Cortex of kidney (tissue), 1 donor: ENCODE data around the gene FAM163B.

ENCODE experiments used
- DNase-seq: peaks from one replicate; lab custom pipeline; 2025; lab: John Stamatoyannopoulos, UW

FAM163B gene

DNA sequence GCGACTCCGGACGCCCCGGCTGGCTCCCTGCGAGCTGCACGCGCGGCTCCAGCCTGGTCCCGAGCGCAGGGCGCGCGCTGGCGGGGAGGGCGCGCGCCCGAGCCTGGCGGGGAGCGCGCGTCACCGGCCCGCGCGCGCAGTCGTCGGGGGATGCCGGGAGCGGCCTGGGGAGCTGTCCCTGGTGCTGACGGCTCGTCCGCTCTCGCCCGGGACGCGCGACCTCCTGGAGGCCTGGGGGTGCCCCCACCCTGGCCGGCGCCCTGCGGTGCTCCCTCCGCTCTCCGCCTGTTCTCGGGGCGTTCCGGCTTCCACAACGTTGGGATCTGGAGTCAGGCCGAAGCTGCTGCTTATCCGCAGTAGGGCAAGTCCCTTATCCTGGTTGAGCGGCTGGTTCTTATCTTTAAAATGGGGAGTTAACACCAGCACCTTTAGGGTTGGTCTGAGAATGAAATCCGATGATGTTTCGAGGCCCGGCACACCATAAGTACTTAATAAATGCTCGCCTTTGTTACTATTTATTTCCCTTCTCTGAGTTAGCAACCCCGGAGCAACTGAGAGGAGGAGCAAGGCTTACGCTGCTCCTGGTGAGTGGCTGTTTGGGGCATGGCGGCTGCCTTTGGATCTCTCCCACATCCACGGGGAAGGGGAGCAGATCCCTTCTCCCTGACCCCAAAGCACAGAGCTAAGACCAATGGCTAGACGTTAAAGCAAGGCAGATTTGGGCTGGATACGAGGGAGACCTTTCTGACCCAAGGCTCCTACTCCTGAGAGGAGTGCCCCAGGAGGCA lies at the start of gene FAM163B:
Gene FAM163B (minus strand): TSS at position 79 of the 788 bp plus-strand sequence. CDS start 29,166 bp downstream, outside the sequence.
- DNase-seq, result no peak

DNA sequence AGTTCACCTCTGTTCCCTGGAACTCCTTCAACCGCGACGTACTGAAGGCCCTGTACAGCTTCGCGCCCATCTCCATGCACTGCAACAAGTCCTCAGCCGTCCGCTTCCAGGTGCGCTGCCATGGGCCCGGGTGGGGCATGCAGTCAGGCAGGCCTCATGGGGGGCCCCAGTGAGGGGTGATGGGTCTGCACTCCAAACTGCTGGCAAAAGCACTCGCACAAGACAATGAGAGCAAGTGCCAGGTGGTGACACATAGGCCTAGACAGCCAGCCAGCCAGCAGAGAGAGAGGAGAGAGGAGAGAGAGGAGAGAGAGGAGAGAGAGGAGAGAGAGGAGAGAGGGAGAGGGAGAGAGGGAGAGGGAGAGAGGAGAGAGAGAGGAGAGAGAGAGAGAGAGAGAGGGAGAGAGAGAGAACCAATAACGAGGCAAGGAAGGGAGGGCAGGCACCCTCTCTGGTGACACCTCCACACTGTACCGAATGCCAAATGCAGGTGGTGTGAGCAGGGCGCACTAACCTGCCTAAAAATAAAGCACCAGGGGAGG lies 48.0 kb upstream of the FAM163B start:
- DNase-seq, result no peak

DNA sequence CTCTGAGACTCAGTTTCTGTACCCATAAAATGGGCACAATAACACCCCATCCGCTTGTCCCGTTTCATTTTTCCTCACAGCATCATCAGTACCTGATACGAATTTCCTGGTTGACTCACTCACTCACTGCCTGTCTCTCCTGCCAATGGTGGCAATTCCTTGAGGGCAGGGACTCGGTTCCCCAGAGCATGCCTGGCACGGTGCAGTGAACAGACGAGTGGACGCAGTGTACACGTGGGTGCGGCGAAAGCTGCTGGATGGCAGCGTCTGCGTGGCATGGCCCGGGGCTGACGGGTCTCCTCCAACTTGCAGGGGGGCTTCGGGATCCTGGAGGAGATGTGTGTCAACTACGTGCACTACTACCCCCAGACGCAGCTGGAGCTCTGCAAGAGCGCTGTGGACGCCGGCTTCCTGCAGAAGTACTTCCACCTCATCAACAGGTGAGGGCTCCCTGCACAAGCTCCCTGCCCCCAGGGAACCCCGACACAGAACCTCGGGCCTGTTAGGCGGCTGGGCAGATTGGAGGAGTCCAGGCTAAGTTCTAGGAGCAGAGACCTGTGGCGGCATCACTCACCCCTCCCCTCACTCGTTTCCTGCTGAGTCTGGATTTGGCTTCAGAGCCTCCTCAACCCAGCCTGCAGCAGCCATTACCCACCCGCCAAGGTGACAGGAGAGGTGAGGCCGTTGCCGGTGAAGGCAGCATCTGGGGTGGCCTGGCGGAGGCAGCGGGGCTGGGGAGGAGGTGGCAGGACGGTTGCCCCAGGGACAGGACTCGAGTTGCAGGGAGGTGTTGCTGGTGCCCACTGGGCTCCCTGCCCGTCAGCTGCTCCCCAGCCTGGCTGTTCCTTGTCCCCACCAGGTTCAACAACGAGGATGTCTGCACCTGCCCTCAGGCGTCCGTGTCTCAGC lies 47.3 kb upstream of the FAM163B start:
- no peak for DNase-seq

DNA sequence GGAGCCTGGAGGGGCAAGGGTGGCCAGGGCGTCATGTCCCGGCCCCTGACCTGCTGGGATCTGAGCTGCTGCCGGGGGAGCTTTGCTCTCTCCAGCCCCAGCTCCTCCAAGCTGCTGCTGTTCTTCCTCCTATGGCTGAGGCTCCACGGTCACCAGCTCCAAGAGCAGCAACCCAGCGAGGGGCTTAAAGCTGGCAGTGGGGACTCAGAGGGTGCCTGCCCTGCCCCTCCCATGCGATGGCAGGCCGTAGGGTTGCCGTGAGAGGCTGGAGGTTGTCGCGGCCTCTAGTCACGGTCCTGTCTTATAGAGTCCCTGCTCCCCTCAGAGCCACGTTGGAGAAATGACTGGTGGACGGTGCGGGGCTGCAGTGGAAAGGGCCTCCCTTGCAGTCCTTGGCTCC lies 46.5 kb upstream of the FAM163B start:
- no peak for DNase-seq

DNA sequence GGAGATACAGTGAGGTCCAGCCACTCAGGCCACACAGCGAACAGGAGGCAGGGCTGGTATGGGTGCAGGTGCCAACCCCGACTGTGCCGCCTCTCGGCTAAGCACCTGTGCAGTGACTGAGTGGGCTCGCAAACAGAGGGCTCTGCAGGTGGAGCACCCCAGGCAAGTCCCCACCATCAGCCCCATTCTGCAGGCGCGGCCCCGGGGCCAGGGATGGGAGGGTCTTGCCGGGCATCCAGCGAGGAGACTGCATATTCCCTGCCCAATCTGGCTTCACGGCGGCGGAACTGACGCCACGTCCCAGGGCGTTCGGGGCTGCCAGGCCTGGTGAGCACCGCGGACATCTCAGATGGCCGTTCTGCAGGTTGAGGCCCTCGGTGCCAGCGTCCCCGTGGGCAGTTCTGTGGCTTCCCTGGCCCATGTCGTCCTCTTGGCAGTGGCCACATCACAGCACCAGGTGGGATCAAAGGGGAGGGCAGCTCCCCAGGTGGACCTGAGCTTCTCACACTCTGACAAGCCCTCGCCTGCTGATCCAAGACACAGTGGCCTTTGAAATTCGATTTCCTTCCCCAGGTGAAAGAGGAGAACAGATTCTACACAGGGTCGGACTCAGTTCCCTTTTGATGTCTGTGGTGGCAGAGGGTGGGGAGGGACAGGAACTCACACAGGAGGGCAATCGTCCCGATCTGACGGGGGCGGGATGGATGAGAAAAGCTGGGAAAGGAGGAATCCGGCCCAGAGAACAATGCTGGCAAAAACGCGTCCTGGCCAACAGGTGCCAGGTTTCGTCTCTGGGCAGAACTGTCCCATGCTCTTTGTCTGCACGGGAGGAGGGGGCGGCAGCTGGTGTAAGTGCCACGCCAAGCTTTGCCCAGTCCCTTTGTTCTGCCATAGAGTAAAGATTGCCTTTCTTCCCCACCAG lies 45.8 kb upstream of the FAM163B start:
- DNase-seq, result no peak

DNA sequence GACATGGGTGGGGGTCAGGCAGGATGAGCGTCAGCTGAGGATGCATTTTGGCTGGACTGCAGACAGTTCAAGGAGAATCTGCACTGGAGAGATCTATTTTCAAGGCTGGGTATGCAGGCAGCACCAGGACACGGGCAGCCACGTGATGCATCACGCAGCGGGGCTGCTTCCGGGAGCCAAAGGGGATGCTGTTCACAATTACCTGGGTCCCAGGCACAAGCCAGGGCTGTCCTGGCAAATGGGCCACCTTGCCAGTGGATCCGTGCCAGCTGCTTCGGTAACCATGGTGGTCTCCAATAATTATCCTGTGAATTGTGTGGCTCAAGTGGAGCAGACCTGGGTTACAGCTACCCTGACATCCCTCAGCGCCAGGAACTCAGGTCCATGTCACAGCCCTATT lies 44.4 kb upstream of the FAM163B start:
- no peak for DNase-seq

DNA sequence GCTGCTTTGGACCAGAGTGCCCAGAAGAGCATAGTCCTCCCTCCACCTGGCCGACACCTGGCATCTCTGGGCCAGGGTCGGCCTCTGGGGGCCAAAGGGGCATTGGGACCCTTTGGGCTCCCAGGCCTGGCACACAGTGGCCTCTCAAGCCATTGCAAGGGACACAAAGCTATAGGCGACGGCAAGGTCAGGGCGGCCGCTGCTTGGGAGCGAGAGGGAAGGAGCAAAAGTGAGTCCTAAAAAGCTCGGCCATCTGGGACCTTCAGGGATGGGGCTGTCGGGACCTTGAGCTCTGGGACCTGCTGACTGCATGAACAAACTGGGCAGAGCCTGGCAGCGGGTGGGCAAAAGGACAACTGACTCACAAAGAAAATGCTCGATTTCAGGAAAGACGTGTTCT lies 40.8 kb upstream of the FAM163B start:
- DNase-seq, result no peak

DNA sequence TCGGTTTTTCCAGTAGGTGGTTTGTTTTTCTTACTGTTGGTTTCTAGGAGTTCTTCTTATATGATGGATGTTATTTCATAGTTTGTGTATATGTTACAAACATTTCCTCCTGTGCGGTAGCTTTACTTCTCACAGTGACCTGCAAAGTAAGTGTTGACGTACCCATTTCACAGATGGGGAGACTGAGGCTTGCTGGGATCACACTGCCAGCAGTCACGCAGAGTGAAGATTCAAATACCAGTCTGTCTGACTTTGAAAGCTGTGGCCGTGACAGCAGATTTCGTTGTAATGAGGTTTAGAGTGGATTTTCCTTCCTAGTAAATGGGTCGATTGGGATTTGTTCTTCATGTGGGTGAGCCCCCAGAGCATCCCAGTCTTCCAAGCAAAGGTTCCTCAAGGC lies 40.0 kb upstream of the FAM163B start:
- DNase-seq, result no peak

DNA sequence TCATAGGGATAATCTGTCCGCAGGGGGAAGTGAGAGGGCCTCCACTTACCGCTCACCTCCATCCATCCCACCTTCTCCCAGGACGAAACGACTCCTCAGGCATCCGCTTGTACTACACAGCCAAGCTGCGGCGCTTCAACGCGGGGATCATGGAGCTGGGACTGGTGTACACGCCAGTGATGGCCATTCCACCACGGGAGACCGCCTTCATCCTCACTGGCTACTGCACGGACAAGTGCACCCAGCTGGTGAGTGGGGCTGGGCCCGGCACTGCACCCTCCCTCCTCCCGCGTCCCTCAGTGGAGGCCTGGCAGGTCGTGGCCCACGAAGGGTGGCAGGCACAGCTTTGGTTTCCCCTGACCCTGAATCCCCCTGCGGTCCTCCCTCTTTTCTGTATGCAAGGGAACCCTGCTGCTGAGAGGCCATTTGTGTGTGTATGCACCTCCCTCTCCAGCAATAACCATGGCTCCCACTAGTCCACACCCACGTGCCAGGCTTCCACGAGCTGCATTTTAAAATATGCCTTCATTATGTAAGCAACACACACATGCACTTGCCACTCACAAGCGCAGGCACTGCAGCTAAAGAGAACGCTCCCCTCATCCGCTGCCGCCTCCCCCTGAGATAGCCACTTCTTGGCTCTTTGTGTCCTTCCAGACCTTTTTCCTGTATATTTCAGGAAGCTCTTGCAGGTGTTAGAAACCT lies 38.7 kb upstream of the FAM163B start:
- no peak for DNase-seq

DNA sequence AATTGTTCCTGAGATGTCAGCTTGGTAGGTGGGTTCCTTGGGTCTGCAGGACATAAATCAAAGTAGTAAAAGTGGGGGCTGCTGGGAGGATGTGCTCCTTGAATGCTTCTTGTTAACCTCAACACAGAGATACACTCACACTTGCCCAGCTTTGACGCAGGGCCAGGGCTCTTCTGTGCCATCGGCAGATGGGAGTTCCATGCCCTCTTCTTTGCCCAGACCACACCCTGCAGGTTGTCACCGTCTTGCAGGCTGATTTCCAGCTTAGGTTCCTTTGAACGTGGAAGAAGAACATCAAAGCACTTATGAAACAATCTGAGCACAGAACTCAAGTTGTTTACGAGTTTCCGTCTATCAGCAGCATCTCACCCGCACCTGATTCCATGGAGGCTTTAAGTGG lies 38.0 kb upstream of the FAM163B start:
- DNase-seq, result no peak

DNA sequence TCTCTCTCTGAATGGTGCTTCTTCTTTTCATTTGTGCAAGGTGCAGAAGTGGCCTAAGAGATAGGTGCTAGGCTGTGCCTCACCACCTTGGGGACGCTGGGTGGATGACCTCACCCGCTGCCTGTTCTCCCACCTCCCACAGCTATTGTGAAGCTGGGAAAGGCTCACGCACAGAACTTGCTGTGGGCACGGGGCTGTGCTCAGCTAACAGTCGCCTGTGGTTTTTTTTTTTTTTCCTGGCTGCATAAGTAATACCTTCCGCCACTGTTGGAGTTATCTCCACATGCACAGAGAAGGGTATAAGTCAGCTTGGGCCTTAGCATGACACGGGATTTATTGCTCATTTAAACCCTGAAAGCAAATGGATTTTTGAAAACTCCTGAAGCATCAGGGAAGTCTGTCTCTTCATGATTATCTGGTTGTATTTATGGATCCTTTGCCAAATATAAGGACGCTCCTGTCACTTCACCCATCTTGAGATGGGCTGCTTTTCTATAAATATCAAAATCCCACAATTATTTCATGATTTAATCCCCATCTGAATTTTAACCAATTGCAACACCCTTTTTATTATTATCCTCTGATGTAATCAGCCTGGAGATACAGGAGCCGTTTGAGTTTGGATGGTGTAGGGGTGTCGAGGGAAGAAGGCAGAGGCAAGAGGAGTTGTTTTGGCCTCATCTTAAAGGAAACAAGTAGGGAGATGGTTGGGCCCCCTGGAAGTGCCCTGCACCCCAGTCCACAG lies 36.0 kb upstream of the FAM163B start:
- no peak for DNase-seq

DNA sequence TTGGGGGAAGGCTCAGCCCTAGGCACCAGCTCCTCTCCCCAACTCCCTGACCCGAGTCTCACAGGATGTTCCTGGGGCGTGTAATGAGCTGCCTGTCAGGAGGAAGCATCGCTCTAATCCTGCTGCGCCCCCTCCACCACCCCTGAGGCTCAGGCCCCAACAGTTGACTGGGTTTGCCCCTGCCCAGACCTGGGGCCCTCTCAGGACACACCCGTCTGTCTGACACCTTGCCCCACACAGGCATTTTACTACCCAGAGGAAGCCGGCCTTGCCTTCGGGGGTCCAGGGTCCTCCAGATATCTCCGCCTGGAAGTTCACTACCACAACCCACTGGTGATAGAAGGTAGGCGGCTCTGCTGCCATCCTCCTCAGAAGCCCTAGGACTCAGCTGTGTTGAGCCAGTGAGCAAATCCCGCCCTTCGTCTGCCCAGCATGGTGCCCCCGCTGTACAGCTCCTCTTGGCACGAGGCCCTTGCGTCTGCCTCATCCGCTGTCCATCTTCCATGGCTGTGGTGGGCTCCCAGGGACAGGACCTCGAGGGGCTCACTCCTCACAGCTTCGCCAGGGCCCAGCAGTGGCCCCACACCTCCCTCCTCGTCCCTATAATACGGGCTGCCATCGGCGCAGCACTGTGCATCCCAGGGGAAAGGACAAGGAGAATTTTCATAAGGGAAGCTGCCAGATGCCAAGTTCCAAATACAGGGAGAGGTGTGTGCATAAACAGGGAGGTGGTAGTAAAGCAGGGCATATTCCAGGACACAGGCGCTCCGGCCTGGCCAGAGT lies 35.0 kb upstream of the FAM163B start:
- no peak for DNase-seq

DNA sequence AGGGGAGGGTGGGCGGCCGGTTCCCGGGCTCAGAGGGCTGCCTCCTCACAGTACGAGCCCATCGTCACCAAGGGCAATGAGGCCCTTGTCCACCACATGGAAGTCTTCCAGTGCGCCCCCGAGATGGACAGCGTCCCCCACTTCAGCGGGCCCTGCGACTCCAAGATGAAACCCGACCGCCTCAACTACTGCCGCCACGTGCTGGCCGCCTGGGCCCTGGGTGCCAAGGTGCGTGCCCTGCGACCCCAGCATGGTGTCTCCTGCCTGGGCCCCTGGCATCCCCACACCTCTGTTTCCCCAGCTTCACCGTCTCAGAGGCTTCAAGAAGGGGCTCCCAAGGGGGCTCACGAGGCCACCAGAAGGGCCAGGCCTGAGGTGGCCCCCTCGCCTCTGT lies 34.2 kb upstream of the FAM163B start:
- DNase-seq, result no peak

DNA sequence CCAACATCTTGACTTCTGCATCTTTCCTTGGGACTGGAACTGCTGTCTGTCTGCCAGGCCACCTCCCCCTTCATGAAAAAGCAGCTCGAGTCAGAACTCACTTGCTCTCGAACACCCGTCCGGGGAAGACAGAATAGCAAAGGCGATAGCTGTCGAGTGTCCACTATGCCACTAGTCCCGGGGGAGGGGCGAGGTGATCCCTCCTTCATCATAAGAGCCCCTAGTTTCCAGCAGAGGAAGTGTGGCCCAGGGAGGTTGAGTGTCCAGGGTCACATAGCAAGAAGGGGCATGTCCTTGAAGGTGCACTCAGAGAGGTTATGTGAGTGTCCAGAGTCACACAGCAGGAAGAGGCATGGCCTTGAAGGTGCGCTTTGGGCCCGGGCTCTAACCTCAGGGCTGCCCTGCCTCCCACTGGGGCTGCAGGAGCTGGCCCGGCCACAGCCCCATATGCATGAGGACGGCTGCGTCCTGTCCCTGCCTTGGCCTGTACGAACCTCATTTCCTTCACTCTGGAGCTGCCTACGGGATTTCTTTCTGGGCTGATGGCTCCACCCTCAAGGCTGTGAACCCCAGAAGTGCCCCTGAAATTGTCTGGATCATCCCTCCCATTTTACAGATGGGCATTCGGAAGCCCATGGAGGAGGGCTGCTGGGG lies 33.6 kb upstream of the FAM163B start:
- DNase-seq, result no peak

DNA sequence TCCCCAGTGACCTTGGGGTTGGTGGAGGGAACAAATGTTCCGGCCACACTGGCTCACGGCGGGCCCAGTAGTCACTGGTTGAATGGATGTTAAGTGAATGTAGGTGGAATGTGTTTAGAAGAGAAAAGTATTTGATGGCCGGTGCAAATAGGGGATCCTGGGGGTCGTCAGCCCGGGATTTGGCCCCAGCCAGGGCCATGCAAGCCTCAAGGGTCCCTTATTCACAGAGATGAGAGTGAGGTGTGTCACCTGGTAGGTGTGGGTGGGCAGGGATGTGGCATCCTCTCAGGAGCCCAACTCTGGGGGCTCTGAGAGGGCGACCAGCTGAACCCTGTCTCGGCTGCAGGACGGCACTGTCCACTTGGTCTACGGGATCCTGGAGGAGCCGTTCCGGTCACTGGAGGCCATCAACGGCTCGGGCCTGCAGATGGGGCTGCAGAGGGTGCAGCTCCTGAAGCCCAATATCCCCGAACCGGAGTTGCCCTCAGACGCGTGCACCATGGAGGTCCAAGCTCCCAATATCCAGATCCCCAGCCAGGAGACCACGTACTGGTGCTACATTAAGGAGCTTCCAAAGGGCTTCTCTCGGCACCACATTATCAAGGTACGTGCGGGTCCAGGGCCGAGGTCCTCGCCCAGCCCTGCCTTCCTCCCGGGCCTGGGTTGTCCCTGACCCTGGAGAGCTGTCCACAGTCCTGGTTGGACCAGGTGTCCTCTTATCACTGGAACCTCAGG lies 32.8 kb upstream of the FAM163B start:
- DNase-seq, result no peak

DNA sequence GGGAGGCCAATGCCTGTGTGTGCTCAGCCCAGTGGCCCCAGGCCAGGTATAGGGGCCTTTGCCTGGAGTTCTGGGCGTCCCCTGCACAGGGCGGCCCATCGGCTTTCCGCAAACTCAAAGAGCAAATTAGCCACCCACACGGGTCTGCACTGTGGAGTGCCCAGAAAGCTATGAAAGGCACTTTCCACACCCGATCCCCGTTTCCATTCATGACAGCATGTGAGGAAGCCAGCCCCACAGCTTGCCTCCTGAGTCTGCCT lies 32.1 kb upstream of the FAM163B start:
- no peak for DNase-seq

DNA sequence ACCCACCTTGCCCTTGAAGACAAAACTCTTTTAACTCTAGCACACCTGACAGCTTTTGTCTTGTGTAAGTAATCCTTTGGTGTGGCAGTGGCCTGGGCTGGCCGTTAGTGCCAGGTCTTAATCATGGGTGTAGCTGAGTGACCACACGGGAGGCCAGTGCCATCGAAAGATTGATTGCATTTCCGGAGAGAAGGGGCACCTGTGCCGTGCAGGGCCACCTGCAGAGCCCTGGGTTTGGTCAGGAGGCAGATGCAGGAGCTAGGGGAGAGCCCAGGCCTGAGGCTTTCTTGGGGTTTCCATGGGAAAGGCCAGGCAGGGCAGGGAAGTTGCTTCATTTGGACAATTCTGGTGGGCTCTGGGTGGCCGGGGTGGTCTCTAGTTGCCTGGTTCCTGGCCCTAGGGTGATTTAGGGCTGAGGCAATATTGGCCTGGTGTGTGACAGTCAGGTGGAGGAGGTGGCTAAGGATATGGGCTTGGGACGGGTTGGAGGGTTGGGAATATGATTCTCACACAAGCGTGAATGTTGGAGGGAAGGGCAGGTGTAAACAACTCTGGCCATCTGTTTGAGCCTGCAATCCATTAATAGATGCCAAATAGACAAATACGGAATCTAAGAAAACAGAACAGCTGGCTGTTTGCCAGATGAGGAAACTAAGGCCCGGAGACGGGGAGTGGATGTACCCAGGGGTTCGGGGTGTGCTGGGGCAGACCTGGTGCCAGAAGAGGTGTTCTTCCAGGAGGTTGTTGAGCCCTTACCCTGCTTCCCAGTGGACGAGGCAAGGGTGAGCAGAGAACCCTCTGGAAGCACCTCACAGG lies 31.6 kb upstream of the FAM163B start:
- no peak for DNase-seq

DNA sequence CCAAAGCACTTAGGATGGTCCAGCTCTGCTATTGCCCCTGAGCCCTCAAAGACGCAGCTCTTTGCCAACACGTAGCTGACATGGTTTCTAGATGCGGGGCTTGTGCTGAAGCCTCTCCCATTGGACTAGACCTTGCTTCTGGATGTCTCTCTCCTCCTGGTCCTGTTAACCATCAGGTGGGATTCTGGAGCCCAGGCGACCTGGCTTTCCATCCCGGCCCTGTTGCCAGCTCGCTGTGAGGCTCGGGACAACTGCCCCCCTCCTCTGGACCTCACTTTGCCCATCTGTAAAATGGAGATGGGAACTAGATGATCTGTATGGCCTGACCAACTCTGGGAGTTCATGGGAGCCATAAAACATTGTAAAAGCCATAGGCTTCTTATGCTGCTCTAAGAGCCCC lies 31.0 kb upstream of the FAM163B start:
- no peak for DNase-seq
